Activated CD4-positive, alpha-beta T cell treated with anti-CD3 and anti-CD28 coated beads, Interleukin-2, amount 50 U/mL, for 16 hours (primary cell): Measurements from ENCODE around the gene TOMM34.

Source experiments
- DNase-seq: peaks from one replicate; pipeline ENCODE4 v3.0.0-alpha.2; 2020

TOMM34 gene, protein sequence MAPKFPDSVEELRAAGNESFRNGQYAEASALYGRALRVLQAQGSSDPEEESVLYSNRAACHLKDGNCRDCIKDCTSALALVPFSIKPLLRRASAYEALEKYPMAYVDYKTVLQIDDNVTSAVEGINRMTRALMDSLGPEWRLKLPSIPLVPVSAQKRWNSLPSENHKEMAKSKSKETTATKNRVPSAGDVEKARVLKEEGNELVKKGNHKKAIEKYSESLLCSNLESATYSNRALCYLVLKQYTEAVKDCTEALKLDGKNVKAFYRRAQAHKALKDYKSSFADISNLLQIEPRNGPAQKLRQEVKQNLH

GRCh38 chr20:44960103-44960852 is at the start of gene TOMM34:
TOMM34 (minus strand) TSS chr20:44960397; CDS start chr20:44960333, 64 bp downstream.
- peak; percentile 97 for DNase-seq

- DNase-seq: no peak
Observed at GRCh38 chr20:45008521-45009049, 48.4 kb upstream of the TOMM34 start.

GRCh38 chr20:44997668-44998067 is 37.5 kb upstream of the TOMM34 start:
- no peak for DNase-seq

GRCh38 chr20:44997171-44997570 is 37.0 kb upstream of the TOMM34 start:
- DNase-seq: no peak

- peak; percentile 66 for DNase-seq
Observed at GRCh38 chr20:44993343-44993742, 33.1 kb upstream of the TOMM34 start.

GRCh38 chr20:44990957-44991356 is 30.8 kb upstream of the TOMM34 start:
- no peak for DNase-seq

DNA sequence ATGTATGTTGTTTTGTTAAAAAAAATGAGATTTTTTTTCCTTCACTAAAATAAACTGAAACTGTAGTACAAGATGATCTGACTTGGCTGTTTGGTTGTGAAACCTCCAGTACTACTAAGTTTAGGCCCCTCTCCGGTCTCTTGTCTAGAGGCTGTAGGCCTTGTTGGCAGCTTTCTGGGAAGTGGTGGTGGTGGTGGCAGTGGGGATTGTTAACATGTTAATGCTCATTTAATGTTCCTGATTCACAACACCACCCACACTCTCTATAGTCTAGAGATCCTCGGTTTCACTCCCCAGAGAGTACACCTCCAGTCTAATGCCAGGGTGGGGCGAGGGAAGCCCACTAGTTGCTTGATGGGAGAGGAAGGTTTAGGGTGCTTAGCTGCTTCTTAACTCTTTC is 30.2 kb upstream of the TOMM34 start:
- DNase-seq: peak; percentile 76

DNA sequence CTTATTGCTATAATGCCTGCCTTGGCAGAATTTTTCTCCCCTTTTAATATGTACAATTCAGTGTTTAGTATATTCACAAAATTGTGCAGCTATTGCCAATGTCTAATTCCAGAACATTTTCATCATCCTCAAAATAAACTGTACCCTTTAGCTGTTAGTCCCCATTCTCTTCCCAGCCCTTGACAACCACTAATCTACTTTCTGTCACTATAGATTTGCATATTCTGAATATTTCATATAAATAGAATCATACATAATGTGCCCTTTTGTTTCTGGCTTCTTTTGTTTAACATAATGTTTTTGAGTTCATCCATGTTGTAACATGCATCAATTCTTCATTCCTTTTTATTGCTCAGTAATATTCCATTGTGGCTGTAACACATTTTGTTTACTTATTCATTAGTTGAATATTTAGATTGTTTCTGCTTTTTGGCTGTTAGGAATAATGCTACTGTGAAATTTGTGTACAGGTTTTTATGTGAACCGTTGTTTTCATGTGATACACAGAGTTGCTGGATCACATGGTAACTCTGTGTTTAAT is 28.5 kb upstream of the TOMM34 start:
- no peak for DNase-seq

DNA sequence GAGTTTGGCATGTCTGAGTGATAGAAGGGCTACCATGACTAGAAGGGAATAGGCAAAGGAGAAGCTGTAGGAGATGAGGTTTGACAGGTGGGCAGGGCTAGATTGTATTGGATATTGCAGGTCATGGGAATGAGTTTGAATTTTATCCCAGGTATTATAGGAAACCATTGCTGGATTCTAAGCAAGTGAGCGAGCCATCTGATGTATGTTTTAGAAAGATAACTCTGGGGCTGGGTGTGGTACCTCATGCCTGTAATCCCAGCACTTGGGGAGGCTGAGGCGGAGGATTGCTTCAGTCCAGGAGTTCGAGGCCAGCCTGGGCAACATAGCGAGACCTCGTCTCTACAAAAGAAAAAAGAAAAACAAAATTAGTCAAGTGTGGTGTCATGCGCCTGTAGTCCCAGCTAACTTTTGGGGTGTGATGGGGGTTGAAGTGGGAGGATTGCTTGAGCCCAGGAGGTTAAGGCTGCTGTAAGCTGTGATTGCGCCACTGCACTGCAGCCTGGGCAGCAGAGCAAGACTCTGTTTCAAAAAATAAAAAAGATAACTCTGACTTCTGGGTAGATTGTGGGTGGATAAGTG is 23.0 kb upstream of the TOMM34 start:
- DNase-seq: no peak

- DNase-seq: no peak
Observed at GRCh38 chr20:44981736-44982406, 21.7 kb upstream of the TOMM34 start.

DNA sequence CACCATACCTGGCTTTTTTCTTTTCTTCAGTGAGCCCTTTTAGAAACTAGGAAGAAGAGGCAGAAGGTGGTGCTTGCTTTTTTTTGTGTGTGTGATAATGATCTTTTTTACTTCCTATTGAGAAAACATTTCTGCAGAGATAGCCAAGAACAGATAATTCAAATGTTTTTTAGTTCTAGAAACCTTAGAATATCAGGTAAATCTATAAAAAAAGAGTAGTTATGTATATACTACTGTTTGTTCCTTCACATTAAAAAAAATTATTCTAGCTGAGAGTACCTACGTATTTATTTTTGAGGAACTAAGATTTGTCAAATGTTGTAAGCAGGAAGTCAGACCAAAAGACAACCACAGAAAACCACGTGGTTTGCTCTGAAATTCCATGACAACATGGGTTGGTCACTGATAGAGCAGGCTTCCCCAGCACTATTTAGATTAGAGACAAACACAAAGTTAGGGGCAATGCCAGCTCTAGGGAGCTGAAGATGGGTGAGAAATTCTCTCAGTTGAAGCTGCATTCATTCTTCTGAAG is 19.0 kb upstream of the TOMM34 start:
- DNase-seq: peak; percentile 73

- no peak for DNase-seq
Observed at GRCh38 chr20:44976698-44977097, 16.5 kb upstream of the TOMM34 start.

- DNase-seq: no peak
Observed at GRCh38 chr20:44973053-44973452, 12.9 kb upstream of the TOMM34 start.

- DNase-seq: peak; percentile 38
Observed at GRCh38 chr20:44970243-44970757, 10.1 kb upstream of the TOMM34 start.

DNA sequence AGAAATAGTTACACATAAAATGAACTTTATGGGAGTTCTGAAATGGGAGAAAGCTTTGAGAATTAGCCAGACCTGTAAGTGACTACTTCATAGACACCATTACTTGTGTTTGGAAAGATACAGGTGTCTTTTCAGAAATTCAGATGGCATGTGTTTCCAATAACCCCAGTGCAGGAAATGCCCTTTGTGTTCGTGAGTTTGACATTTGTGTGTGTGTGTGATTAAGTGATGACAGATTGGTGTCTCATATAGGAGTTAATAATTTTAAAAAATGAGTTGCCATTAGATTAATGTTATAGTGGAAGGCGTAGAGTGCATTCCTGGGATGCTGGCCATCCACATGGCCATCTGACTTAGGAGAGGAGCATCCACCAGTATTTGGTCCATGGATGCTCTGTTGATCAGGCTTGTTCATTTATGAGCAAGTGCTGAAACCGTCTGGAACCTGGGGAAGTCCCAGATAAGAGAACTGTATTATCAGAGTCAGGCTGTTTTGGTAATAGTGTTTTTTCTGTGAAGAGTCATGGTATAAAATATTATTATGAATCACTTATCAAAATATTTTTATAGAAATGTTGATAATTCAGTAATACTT is 9.2 kb upstream of the TOMM34 start:
- peak; percentile 53 for DNase-seq

DNA sequence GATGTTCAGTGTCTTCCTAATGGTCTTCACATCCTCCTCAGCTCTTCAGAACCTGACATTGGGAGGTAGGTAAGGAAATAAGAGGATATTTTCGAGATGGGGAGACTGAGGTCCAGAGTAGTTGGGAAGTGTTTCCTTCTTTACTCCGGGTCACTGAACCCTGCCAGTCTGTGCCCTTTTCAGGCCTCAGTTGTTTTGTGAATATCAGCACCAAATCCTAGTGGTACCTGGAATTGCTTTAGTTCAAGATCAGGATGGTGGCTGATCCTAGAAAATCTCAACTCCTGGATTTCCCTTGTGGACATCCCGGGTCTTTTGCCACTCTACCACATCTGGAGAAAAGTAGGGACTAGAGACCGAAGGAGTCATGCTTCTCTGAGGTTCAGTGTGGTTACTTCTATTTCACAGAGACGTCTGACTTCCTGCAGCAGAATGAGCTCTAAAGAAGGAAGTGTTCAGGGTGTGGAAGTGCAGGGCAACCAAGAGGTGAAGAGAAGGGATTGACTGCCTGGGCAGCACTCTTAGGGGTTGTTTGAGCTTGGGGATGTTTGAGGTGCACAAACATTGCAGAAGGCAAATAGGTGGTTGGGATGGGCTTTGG is 7.1 kb upstream of the TOMM34 start:
- DNase-seq: peak; percentile 64

- peak; percentile 97 for DNase-seq
Observed at GRCh38 chr20:44966030-44966961, 6.1 kb upstream of the TOMM34 start, which contains the start of gene STK4. STK4 (plus strand) TSS chr20:44966512; CDS start chr20:44966569, 57 bp downstream.

GRCh38 chr20:44965651-44966029 is 5.4 kb upstream of the TOMM34 start:
- no peak for DNase-seq

DNA sequence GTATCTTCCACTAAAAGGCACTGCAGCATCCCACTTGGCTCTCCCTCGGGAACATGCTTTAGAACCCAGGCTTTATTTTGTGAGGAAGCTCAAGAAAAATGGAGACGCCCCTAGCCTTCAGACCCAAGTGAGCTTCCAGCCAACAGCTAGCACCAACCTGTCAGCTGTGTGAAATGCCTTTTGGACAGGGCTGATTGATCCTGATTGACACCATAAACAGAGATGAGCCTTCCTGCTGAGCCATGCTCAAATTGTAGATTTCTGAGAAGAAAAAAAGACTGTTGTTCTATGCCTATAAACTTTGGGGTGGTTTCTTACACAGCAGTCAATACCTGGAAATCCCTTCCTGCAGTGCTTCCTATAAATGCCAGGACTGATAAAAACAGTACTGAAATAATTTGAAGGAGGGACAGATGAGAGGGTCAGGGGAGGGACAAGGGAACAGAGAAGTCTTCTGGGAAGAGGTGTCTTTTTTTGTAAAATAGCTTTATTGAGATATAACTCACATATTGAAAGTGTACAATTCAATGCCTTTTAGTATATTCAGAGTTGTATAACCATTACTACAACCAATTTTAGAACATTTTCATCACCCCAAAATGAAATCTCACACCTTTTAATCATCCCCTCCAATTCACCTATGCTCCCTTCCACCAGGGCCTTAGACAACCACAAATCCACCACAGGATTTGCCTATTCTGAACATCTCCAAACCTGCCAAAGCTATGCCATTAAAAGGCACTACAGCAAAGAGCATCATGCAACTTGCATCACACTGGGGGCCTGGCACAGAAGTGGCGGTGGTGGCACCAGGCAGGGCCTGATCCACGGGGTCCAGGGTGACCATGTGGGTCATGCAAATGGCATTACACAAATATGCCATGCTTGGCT is 3.4 kb upstream of the TOMM34 start:
- DNase-seq: peak; percentile 41
